HG03039 (cell line): ENCODE measurements around the gene AOPEP.

Experiments
- ATAC-seq: cut with Tn5 transposase; IDR thresholded peaks from one replicate; pipeline ENCODE4 v1.9.1; 2021; ENCODE audit warnings: mild to moderate bottlenecking, moderate library complexity; ENCODE audit not compliant: unreplicated experiment

Gene AOPEP

GRCh38 chr9:95101326-95101725 lies 374.8 kb downstream of the AOPEP start:
- ATAC-seq, result no peak

- ATAC-seq, result no peak
Measured at GRCh38 chr9:95102001-95102433, 375.5 kb downstream of the AOPEP start.

DNA sequence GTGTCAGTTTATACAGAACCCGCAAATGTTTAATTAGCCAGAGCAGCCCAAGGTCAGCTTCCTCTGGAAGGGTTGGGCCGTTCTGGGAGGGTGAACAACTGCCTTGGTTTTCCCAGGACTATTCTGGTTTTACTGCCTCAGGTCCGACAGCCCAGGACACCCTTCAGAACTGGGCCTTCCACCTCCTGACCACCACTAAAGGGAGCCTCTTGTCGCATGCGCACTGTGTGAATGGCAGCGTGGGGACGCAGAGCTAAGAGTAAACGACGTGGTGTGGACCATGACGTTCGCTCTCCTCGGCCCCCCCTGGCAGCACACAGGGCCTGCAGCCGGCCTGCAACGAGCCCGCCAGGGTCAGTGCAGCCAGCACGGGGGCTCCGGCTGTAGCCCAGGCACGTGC lies 376.1 kb downstream of the AOPEP start:
- ATAC-seq, result no peak

DNA sequence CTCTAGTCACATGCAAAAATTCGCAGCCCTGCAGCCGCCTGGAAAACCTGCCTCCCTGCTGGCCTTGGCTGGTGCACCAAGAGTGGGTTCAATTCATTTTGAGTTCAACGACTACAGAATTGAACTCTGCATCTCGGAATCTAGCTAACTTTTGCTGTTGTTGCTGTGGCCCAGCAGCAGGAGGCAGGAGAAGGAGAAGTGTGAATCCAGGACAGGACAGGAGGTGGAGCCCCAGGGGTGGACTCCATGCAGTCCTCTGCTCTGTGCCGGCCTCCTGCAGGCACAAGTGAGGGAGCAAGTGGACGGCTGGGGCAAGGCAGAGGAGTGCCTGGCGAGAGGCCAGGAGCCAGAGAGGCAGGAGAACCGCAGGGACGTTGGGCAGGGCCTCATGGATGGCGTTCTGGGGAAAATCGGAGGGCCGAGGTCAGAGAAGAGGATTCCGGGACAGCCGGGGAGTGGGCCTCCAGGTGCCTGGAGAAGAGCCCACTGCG lies 376.8 kb downstream of the AOPEP start:
- ATAC-seq, result no peak

- ATAC-seq, result no peak
Measured at GRCh38 chr9:95103871-95104580, 377.5 kb downstream of the AOPEP start.

- no peak for ATAC-seq
Measured at GRCh38 chr9:95104581-95104960, 378.1 kb downstream of the AOPEP start.

GRCh38 chr9:95104980-95105379 lies 378.5 kb downstream of the AOPEP start:
- no peak for ATAC-seq

DNA sequence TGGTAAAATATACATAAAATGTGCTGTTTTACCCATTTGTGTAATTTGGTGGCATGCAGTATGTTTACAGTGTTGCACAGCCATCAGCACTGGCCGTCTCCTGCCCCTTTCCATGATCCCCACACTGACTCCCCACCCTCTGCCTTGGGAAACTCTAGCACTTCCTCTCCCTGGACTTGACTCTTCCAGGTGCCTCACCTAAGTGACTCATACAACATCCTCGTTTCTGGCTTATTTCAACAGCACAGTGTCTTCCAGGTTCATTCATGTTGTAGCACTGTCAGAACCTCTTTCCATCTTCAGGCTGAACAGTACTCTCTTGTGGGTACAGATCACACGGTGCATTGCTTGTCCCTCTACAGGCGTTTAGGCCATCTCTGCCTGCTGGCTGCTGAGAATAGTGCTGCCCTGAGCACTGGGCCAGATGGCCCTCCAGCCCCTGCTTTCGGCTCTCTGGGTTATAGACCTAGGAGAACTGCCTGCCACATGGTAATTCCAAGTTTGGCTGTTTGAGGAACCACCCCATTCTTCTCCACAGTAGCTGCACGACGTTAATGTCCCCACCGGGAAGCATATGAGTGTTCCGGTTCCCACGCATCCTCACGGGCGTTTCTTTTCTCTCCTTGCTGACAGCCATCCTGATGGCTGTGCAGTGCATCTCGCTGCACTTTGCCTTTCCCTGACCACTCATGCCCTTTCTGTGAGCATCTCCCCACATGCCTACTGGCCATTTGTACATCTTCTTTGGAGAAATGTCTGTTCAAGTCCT lies 379.2 kb downstream of the AOPEP start:
- no peak for ATAC-seq

GRCh38 chr9:95107001-95107749 lies 380.7 kb downstream of the AOPEP start:
- ATAC-seq, result no peak

DNA sequence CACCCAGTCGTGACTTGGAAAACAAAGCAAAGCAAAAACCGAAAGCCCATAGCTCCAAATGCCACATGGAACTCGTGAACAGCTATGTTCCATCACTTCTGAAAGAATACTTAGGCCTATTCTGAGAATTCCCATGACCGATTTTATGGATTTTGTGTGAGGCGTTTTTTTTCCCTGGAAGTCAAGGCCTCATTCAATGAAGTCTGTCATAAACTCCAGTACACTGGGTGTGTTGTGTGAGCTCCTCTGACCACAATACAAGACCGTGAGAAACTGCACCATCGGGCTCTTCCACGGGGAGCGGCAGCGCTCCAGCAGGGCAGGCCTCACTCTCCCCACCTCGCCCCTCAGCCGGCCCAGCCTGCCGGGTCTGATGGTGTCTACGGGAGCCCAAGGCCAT lies 381.5 kb downstream of the AOPEP start:
- no peak for ATAC-seq

GRCh38 chr9:95108777-95109176 lies 382.3 kb downstream of the AOPEP start:
- no peak for ATAC-seq

DNA sequence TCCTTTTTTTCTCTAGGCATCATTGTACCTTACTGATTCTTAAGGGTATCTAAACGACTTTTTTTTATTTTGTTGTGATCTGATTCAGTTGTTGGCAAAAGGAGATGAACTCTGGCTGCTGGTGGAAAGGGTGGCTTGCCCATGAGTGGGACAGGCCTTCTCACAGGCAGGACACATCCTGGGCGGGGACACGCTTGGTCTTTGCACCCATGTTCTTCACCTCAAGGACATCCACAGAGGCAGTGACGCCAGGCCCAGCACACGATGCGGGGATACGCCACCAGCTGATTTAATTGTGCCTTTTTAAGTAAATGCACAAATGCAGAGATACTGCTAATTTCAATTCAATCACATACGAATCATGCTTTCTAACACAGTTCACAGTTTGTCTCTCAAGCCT lies 383.0 kb downstream of the AOPEP start:
- no peak for ATAC-seq

DNA sequence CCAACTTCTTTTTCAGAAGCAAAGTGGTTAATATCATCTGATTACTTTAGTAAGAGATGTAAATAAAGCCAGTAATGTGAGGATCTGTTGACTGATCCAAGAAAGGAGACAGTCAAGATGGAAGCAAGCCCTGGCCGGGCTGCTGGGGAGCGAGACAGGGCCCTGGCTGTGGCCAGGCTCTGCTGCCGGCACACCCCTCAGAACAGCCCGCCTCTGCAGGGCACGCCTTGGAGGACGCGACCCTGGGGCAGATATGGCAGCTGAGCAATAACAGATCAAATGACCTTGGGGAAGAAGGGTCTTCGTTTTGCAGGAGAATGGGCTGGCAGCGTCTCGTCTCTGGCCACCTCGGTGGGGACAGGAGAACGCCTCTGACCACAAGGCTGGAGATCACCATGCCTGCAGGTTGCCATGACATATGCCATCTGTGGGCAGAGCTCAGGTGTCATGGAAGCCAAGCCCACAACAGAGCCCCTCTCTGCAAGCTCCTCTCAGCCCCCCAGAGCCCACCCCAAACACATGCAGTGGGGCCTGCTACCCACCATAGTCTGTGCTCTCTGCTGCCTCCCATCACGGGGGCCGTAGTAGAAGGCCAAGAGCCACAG lies 384.5 kb downstream of the AOPEP start:
- no peak for ATAC-seq

DNA sequence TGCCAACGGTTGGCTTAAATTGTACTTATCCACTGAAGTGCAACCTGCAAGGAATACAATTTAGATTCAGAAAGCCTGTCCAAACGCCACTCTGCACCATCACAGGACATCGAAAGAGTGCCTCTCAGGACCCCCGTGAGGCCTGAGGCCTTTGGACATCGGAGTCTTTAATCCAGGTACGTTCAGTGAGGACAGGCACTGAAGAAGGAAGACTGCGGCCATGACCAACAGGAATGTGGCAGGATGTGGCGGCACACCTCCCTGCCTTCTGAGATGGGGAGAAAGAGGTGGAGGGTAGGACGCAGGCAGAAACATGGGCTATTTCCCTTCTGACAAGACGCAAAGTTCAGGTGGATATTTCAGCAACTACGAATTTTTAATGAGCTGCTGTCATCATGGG lies 385.2 kb downstream of the AOPEP start:
- ATAC-seq, result no peak

- ATAC-seq, result no peak
Measured at GRCh38 chr9:95112436-95113280, 386.2 kb downstream of the AOPEP start.

GRCh38 chr9:95115104-95115503 lies 388.6 kb downstream of the AOPEP start:
- ATAC-seq, result no peak

- ATAC-seq, result no peak
Measured at GRCh38 chr9:95116002-95116807, 389.7 kb downstream of the AOPEP start.

- ATAC-seq, result no peak
Measured at GRCh38 chr9:95116808-95117204, 390.3 kb downstream of the AOPEP start.

DNA sequence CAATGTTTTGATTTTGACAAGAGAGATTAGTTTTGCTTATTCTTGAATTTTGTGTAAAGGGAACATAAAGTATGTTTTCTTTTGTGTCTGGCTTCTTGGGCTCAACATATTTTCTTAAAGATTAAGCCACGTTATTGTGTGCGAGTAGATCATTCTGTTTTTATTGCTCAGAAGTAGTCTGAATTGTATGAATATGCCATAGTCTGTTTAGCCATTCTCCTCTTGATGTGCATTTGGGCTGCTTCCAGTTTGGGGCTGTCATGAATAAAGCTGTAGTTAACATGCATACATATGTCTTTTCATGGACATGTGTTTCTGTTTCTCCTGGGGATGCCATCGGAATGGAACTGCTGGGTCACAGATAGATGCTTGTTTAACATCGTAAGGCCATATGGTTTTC lies 392.1 kb downstream of the AOPEP start:
- ATAC-seq, result no peak
